Measurements from ENCODE around the gene WNT9B.
"Not testable (repeated sequence)": the region's sequence is repeated elsewhere in the genome, so short reads cannot be mapped to it uniquely, and the experiment has no call there.

WNT9B gene

GRCh38 chr17:46916623-46917022 lies 65.2 kb downstream of the WNT9B start:
- DNase-seq = no peak

- DNase-seq = no peak
Observed at GRCh38 chr17:46917041-46917440, 65.7 kb downstream of the WNT9B start.

GRCh38 chr17:46917516-46917915 lies 66.1 kb downstream of the WNT9B start:
- no peak for DNase-seq

GRCh38 chr17:46921962-46922361 lies 70.6 kb downstream of the WNT9B start:
- DNase-seq = not testable (repeated sequence)

GRCh38 chr17:46922487-46922803 lies 71.1 kb downstream of the WNT9B start:
- DNase-seq = no peak

- peak; percentile 89 for DNase-seq
Observed at GRCh38 chr17:46922804-46923635, 71.6 kb downstream of the WNT9B start, which contains the start of gene GOSR2. TSS of gene GOSR2 (plus strand) at chr17:46923160. CDS start at chr17:46923193, 33 bp downstream.

- DNase-seq = no peak
Observed at GRCh38 chr17:46925185-46925868, 73.9 kb downstream of the WNT9B start.

GRCh38 chr17:46928467-46929261 lies 77.3 kb downstream of the WNT9B start:
- DNase-seq = no peak

GRCh38 chr17:46929413-46929812 lies 78.0 kb downstream of the WNT9B start:
- no peak for DNase-seq

- no peak for DNase-seq
Observed at GRCh38 chr17:46930051-46930450, 78.7 kb downstream of the WNT9B start.

GRCh38 chr17:46931596-46931995 lies 80.2 kb downstream of the WNT9B start:
- DNase-seq = no peak

GRCh38 chr17:46935658-46936266 lies 84.4 kb downstream of the WNT9B start:
- DNase-seq = no peak

Measured in amniotic stem cell (primary cell).